ENCODE measurements around the gene CACNA1I.

The CACNA1I gene

DNA sequence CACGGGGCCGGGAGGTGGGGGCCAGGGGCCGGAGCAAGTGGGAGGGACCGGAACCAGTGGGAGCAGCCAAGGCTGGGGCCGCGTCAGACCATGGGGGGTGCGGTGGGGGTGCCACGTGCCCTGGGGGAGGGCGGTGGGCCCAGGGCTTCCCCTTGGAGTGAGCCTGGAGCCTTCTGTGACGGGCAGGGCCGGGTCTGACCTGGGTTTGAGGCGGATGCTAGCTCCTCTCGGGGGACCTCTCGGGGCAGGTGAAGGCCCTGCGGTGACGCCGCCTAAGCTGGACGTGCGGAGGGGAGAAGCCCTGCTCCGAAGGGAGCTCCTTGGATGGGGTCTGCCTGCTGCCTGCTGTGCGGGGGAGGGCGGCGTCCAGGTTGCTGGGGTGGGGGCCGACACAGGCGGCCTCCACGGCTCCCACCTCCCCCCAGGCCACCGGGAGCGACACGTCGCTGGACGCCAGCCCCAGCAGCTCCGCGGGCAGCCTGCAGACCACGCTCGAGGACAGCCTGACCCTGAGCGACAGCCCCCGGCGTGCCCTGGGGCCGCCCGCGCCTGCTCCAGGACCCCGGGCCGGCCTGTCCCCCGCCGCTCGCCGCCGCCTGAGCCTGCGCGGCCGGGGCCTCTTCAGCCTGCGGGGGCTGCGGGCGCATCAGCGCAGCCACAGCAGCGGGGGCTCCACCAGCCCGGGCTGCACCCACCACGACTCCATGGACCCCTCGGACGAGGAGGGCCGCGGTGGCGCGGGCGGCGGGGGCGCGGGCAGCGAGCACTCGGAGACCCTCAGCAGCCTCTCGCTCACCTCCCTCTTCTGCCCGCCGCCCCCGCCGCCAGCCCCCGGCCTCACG, 115.0 kb downstream of the CACNA1I start:
- no peak for DNase-seq (ENCODE audit: low read depth in 2 of 2)
- TF ChIP-seq, protein P1, sequence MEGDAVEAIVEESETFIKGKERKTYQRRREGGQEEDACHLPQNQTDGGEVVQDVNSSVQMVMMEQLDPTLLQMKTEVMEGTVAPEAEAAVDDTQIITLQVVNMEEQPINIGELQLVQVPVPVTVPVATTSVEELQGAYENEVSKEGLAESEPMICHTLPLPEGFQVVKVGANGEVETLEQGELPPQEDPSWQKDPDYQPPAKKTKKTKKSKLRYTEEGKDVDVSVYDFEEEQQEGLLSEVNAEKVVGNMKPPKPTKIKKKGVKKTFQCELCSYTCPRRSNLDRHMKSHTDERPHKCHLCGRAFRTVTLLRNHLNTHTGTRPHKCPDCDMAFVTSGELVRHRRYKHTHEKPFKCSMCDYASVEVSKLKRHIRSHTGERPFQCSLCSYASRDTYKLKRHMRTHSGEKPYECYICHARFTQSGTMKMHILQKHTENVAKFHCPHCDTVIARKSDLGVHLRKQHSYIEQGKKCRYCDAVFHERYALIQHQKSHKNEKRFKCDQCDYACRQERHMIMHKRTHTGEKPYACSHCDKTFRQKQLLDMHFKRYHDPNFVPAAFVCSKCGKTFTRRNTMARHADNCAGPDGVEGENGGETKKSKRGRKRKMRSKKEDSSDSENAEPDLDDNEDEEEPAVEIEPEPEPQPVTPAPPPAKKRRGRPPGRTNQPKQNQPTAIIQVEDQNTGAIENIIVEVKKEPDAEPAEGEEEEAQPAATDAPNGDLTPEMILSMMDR (IDR thresholded peaks at IDR 0.05; ENCODE audit: low read depth, low read length) = no peak

DNA sequence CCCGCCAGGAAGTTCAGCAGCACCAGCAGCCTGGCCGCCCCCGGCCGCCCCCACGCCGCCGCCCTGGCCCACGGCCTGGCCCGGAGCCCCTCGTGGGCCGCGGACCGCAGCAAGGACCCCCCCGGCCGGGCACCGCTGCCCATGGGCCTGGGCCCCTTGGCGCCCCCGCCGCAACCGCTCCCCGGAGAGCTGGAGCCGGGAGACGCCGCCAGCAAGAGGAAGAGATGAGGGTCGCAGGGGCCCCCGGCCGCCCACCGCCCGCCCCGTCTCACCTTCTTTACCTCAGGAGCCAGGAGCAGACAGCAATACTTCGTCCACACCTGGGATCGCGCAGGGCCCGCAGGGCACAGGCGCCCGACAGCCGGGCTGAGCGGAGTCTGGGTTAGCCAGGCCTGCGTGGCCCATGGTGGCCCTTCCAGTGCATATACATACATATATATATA, 115.6 kb downstream of the CACNA1I start:
- no peak overlapping the region for H3K4me3 ChIP-seq (replicated peaks in 1 of 2; ENCODE audit: low read depth in 2 of 2, low read length in 2 of 2)
- TF ChIP-seq, protein P1 (IDR thresholded peaks at IDR 0.05; ENCODE audit: low read depth, low read length) = no peak
- no peak for DNase-seq (ENCODE audit: low read depth in 2 of 2)

More for the DNA sequence above, 115.0 kb downstream of the CACNA1I start:
- H3K4me3 ChIP-seq (replicated peaks in 1 of 2; ENCODE audit: low read depth in 2 of 2, low read length in 2 of 2) = no peak overlapping the region

DNA sequence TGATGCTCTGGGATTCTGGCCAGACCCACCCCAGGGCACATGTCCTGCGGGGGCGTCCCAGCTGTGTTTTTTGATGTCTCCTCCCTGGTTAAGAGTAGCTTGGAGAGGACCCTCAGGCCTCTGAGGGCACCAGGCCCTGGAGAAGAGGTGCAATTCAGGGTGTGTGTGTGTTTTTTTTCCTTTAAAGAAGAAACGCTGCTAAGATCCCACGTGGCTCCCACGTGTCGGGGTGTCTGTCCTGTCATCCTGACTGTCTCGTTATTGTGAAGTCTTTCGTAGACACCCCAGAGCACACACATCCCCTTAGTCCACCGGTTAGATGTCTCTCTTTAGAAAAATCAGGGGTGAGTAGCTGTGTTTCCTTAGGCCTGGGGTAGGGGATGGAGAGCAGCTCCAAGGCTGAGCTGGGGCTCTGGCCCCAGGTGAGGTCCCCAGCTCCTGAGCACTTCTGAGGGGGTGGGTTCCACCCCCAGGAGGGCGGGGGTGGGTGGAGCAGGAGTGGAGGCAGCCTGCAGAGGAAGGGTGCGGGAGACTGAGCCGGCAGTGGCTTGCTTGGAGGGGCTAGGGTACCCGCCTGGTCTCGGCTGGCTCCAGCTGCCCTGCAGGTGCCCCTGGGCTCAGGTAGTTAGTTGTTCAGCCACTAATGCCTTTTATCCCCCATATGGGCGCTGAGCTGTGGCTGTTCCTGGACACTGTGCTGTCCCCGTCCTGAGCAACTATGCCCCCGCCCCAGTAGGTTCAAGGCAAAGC, 116.4 kb downstream of the CACNA1I start:
- DNase-seq (ENCODE audit: low read depth in 2 of 2) = no peak
- TF ChIP-seq, protein P1 (IDR thresholded peaks at IDR 0.05; ENCODE audit: low read depth, low read length) = no peak
- no peak overlapping the region for H3K4me3 ChIP-seq (replicated peaks in 1 of 2; ENCODE audit: low read depth in 2 of 2, low read length in 2 of 2)

DNA sequence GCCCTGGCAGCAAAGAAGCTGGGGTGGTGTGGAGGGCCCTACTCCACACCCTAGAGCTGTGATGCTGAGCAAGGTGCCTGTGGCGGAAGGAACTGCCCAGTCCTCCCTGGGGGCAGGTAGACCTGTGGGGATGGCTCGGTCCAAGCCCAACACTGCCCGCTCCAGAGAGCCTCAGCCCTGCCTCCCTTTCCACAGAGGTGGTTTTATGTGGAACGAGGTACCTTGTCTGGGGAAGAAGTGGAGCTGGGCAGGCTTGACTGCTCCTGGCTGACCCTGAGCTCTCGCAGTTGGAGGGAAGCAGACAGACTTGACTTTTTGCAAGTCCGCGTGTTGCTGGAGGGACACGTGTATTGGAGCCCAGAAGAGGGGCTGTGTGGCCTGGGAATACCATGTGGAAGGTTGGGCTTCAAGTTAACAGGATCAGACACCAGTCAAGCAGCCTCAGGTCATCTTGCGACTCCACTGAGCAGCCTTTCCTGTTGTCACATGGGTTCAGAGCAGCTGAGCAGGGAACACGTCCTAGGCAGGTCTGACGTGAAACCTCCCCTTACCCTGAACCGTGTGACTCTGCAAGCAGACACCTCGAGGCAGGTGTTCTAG, 117.7 kb downstream of the CACNA1I start:
- TF ChIP-seq, protein P1 (IDR thresholded peaks at IDR 0.05; ENCODE audit: low read depth, low read length) = no peak
- H3K4me3 ChIP-seq (replicated peaks in 1 of 2; ENCODE audit: low read depth in 2 of 2, low read length in 2 of 2) = no peak overlapping the region
- no peak for DNase-seq (ENCODE audit: low read depth in 2 of 2)

DNA sequence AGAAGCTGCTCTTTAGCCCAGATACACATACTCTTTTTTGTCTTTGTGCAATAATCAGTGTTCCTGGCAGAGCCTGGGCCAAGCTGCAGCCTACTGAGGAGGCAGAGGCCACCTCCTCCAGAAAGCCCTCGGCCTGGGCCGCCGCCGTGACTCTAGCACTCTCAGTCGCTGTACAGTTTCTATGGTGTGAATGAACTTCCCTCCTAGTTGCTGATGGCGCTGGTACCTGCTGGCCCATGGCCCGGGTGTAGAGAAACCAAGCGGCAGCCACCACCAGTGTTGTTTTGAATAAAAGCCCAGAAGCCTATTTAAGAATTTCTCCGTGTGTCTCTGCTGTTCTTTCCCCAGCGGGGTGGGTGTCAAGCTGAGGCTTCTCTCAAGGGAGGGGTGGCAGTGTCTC, 118.9 kb downstream of the CACNA1I start:
- H3K4me3 ChIP-seq (replicated peaks in 1 of 2; ENCODE audit: low read depth in 2 of 2, low read length in 2 of 2) = no peak overlapping the region
- TF ChIP-seq, protein P1 (IDR thresholded peaks at IDR 0.05; ENCODE audit: low read depth, low read length) = no peak
- no peak for DNase-seq (ENCODE audit: low read depth in 2 of 2)

DNA sequence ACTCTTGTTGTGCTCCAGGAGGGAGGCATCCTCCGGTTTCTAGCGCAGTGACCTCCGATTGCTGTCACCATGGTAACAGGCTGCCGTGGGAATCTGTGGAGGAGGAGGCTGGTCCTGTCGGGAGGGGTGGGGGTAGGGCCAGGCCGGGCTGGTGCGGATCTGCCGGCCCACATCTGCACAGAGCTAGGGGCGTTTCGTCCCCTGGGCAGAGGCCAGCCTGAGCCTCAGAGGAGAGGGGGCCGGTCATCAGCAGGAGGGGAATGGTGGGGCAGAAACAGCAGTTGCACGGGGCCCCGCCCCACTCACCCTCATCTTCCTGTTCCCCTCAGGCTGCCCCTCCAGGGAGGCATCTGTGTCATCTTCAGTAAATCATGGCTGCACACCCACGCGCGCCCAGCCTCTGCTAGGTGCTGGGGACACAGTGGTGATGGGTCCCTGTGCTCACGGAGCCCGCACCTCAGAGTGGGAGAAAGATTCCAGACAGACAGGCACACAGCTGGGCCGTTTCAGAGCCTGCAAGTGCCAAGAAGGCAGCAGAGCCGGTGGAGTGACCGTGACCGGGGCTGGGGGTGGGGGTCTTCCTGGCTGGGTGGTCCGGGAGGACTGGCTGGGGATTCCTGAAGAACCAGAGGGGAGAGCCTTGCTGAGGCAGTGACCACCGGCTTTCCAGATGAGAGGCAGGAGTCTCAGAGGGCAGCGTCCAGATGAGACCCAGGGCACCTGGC, 120.5 kb downstream of the CACNA1I start:
- TF ChIP-seq, protein P1 (IDR thresholded peaks at IDR 0.05; ENCODE audit: low read depth, low read length) = no peak
- peak in 1 of 2 donors; percentile 4 for DNase-seq (ENCODE audit: low read depth in 2 of 2)

More for the DNA sequence above, 120.5 kb downstream of the CACNA1I start:
- no peak overlapping the region for H3K4me3 ChIP-seq (replicated peaks in 1 of 2; ENCODE audit: low read depth in 2 of 2, low read length in 2 of 2)
